Subcutaneous abdominal adipose tissue (tissue), 5 donors: ENCODE results near the gene EIF2S3.

Experiments
- H3K27ac ChIP-seq: one replicate; pipeline ENCODE4 v1.7.0; 2013; ENCODE audit warnings: low read depth, mild to moderate bottlenecking, inconsistent platforms, low read length, moderate library complexity
- H3K27me3 ChIP-seq, 5 donors: one replicate each; pipeline ENCODE4 v1.7.0; 2013; ENCODE audit warnings: low read length in 5 of 5, inconsistent platforms in 1 of 5; ENCODE audit not compliant: control insufficient read depth in 5 of 5, insufficient read depth in 4 of 5
- H3K36me3 ChIP-seq, 5 donors: one replicate each; pipeline ENCODE4 v1.7.0; 2013; ENCODE audit warnings: low read length in 5 of 5; ENCODE audit not compliant: control insufficient read depth in 5 of 5, insufficient read depth in 5 of 5
- H3K4me1 ChIP-seq, 5 donors: one replicate each; pipeline ENCODE4 v1.7.0; 2013; ENCODE audit warnings: low read length in 5 of 5, mild to moderate bottlenecking in 3 of 5, moderate library complexity in 1 of 5; ENCODE audit not compliant: control insufficient read depth in 5 of 5, insufficient read depth in 5 of 5
- H3K4me3 ChIP-seq, 5 donors: one replicate each; pipeline ENCODE4 v1.7.0; 2013; ENCODE audit warnings: low read length in 5 of 5, low read depth in 1 of 5
- H3K9ac ChIP-seq, 5 donors: one replicate each; pipeline ENCODE4 v1.7.0; 2013; ENCODE audit warnings: low read length in 5 of 5, mild to moderate bottlenecking in 4 of 5, moderate library complexity in 3 of 5
- H3K9me3 ChIP-seq, 5 donors: one replicate each; pipeline ENCODE4 v1.7.0; 2013; ENCODE audit warnings: low read length in 5 of 5; ENCODE audit not compliant: control insufficient read depth in 5 of 5
- donor health status: healthy.
- donor health status: healthy.
- donor health status: healthy.
- donor health status: healthy.
- donor health status: healthy.

Gene EIF2S3

GRCh38 chrX:24081661-24082154 is 27.0 kb downstream of the EIF2S3 start:
- H3K4me3 ChIP-seq: peak overlapping the region in 1 of 5 donors; percentile 22
- H3K9ac ChIP-seq: no peak overlapping the region
- no peaks in the 10 kb centered on the region for H3K27me3 ChIP-seq
- no peaks in the 10 kb centered on the region for H3K4me1 ChIP-seq
- peaks cover 5 to 15% (median 13%) of the 10 kb centered on the region in 5 donors for H3K36me3 ChIP-seq
- no peak overlapping the region for H3K27ac ChIP-seq
- H3K9me3 ChIP-seq: no peaks in the 10 kb centered on the region

GRCh38 chrX:24082447-24082846 is 27.7 kb downstream of the EIF2S3 start:
- Histone ChIP-seq H3K27me3 (no peaks in the 10 kb centered on the region), H3K27ac (no peak overlapping the region), H3K9me3 (no peaks in the 10 kb centered on the region), H3K4me3 (no peak overlapping the region), H3K9ac (no peak overlapping the region), H3K36me3 (peaks cover 1 to 9% (median 5%) of the 10 kb centered on the region in 5 donors), H3K4me1 (no peaks in the 10 kb centered on the region)

- H3K4me1 ChIP-seq: no peaks in the 10 kb centered on the region
- H3K9me3 ChIP-seq: no peaks in the 10 kb centered on the region
- no peak overlapping the region for H3K27ac ChIP-seq
- no peak overlapping the region for H3K9ac ChIP-seq
- no peak overlapping the region for H3K4me3 ChIP-seq
- no peaks in the 10 kb centered on the region for H3K27me3 ChIP-seq
- H3K36me3 ChIP-seq: no peaks in the 10 kb centered on the region
Observed at GRCh38 chrX:24085101-24085500, 30.3 kb downstream of the EIF2S3 start.

DNA sequence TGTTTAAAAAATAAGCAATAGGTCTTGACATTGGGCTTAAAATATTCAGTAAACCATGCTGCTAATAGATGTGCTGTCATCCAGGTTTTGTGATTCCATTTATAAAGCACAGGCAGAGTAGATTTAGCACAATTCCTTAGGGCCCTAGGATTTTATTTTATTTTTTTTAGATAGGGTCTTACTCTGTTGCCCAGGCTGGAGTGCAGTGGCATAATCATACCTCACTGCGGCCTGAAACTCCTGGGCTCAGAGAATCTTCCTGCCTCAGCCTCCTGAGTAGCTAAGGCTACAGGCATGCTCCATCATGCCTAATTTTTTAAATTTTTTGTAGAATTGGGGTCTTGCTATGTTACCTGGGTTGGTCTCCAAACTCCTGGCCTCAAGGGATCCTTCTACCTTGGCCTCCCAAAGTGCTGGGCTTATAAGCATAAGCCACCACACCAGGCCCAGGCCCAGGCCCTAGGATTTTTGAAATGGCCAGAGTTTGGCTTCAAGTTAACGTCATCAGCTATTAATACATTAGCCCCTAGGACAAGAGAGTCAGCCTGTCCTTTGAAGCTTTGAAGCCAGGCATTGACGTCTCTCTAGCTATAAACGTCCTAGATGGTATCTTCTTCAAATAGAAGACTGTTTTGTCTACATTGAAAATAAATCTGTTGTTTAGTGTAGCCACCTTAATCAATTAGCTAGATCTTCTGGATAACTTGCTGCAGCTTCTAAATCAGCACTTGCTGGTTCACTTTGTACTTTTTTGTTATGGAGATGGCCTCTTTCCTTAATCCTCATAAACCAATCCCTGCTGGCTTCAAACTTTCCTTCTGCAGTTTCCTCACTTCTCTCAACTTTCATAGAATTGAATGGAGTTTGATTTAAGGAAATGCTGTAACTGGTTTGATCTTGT is 35.8 kb downstream of the EIF2S3 start:
- no peak overlapping the region for H3K27ac ChIP-seq
- H3K4me1 ChIP-seq: peaks cover 0 to 6% (median 0%) of the 10 kb centered on the region in 5 donors

GRCh38 chrX:24093746-24094145 is 39.0 kb downstream of the EIF2S3 start:
- Histone ChIP-seq H3K27me3 (no peaks in the 10 kb centered on the region), H3K27ac (no peak overlapping the region), H3K4me3 (no peak overlapping the region)

More for the DNA sequence above, 35.8 kb downstream of the EIF2S3 start:
- Histone ChIP-seq H3K27me3 (no peaks in the 10 kb centered on the region), H3K4me3 (no peak overlapping the region), H3K36me3 (no peaks in the 10 kb centered on the region), H3K9ac (no peak overlapping the region), H3K9me3 (no peaks in the 10 kb centered on the region)

GRCh38 chrX:24097741-24098260 is 43.0 kb downstream of the EIF2S3 start:
- H3K4me3 ChIP-seq: no peak overlapping the region
- no peaks in the 10 kb centered on the region for H3K36me3 ChIP-seq
- H3K27me3 ChIP-seq: peaks cover 0 to 2% (median 0%) of the 10 kb centered on the region in 5 donors
- H3K9me3 ChIP-seq: no peaks in the 10 kb centered on the region
- no peak overlapping the region for H3K9ac ChIP-seq
- no peak overlapping the region for H3K27ac ChIP-seq
- no peaks in the 10 kb centered on the region for H3K4me1 ChIP-seq

More at GRCh38 chrX:24093746-24094145, 39.0 kb downstream of the EIF2S3 start:
- no peaks in the 10 kb centered on the region for H3K9me3 ChIP-seq
- peaks cover 0 to 6% (median 0%) of the 10 kb centered on the region in 5 donors for H3K4me1 ChIP-seq
- no peaks in the 10 kb centered on the region for H3K36me3 ChIP-seq
- H3K9ac ChIP-seq: no peak overlapping the region

GRCh38 chrX:24098932-24099331 is 44.2 kb downstream of the EIF2S3 start:
- Histone ChIP-seq H3K36me3 (no peaks in the 10 kb centered on the region), H3K27ac (no peak overlapping the region), H3K9ac (no peak overlapping the region), H3K27me3 (peaks cover 0 to 2% (median 0%) of the 10 kb centered on the region in 5 donors), H3K4me1 (no peaks in the 10 kb centered on the region), H3K9me3 (no peaks in the 10 kb centered on the region), H3K4me3 (no peak overlapping the region)

DNA sequence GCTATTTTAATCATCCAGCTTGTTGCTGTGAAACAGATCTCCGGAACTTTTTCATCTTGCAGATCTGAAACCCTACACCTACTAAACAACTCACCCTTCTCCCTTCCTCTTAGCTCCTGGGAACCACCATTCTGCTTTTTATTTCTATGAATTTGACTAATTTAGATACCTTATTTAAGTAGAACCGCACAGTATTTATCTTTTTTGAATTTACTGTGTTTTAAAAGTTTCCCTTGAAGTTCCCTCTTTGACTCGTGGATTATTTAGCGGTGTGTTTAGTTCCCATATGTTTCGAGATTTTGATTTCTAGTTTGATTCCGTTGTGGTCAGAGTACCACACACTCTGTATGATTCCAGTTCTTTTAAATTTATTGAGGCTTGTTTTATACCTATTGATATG is 44.6 kb downstream of the EIF2S3 start:
- H3K27me3 ChIP-seq: peaks cover 0 to 2% (median 0%) of the 10 kb centered on the region in 5 donors
- no peak overlapping the region for H3K9ac ChIP-seq
- H3K4me1 ChIP-seq: no peaks in the 10 kb centered on the region
- no peak overlapping the region for H3K4me3 ChIP-seq
- H3K9me3 ChIP-seq: no peaks in the 10 kb centered on the region
- no peak overlapping the region for H3K27ac ChIP-seq
- H3K36me3 ChIP-seq: no peaks in the 10 kb centered on the region

- Histone ChIP-seq H3K36me3 (no peaks in the 10 kb centered on the region), H3K9me3 (no peaks in the 10 kb centered on the region), H3K27me3 (peaks cover 0 to 2% (median 0%) of the 10 kb centered on the region in 5 donors), H3K9ac (no peak overlapping the region), H3K27ac (no peak overlapping the region), H3K4me1 (no peaks in the 10 kb centered on the region), H3K4me3 (no peak overlapping the region)
Observed at GRCh38 chrX:24100713-24101112, 46.0 kb downstream of the EIF2S3 start.

- H3K9me3 ChIP-seq: no peaks in the 10 kb centered on the region
- H3K27ac ChIP-seq: no peak overlapping the region
- no peaks in the 10 kb centered on the region for H3K36me3 ChIP-seq
- H3K27me3 ChIP-seq: peaks cover 0 to 3% (median 0%) of the 10 kb centered on the region in 5 donors
- H3K9ac ChIP-seq: no peak overlapping the region
- no peaks in the 10 kb centered on the region for H3K4me1 ChIP-seq
- no peak overlapping the region for H3K4me3 ChIP-seq
Observed at GRCh38 chrX:24110069-24110468, 55.3 kb downstream of the EIF2S3 start.
